Middle frontal gyrus (tissue), 1 donor: Measurements from ENCODE around the gene GOLGA1.
"Not testable (repeated sequence)": the region's sequence is repeated elsewhere in the genome, so short reads cannot be mapped to it uniquely, and the experiment has no call there.

Experiments used
- DNase-seq: peaks from one replicate; pipeline ENCODE4 v3.0.0-alpha.2; 2015; ENCODE audit warnings: low spot score; ENCODE audit errors: extremely low spot score

The GOLGA1 gene

GRCh38 chr9:124940894-124941678 is at the start of gene GOLGA1:
TSS of gene GOLGA1 (minus strand) at chr9:124941083. CDS start at chr9:124938711, 2,372 bp downstream.
- DNase-seq, result peak; percentile 85

GRCh38 chr9:124983698-124984097 is 42.8 kb upstream of the GOLGA1 start:
- DNase-seq, result no peak

- DNase-seq, result no peak
These were observed 39.5 kb upstream of the GOLGA1 start for GRCh38 chr9:124980431-124980830.

GRCh38 chr9:124975131-124975530 is 34.2 kb upstream of the GOLGA1 start:
- no peak for DNase-seq

GRCh38 chr9:124973807-124974206 is 32.9 kb upstream of the GOLGA1 start:
- DNase-seq, result no peak

- no peak for DNase-seq
These were observed 31.4 kb upstream of the GOLGA1 start for GRCh38 chr9:124972241-124972770.

- no peak for DNase-seq
These were observed 28.5 kb upstream of the GOLGA1 start for GRCh38 chr9:124969401-124969800.

GRCh38 chr9:124968238-124968637 is 27.4 kb upstream of the GOLGA1 start:
- DNase-seq, result no peak

GRCh38 chr9:124965775-124966568 is 25.1 kb upstream of the GOLGA1 start:
- not testable (repeated sequence) for DNase-seq

GRCh38 chr9:124964604-124965003 is 23.7 kb upstream of the GOLGA1 start:
- DNase-seq, result no peak

GRCh38 chr9:124964056-124964455 is 23.2 kb upstream of the GOLGA1 start:
- DNase-seq, result no peak

GRCh38 chr9:124960409-124960752 is 19.5 kb upstream of the GOLGA1 start:
- DNase-seq, result no peak

- DNase-seq, result not testable (repeated sequence)
These were observed 19.0 kb upstream of the GOLGA1 start for GRCh38 chr9:124959671-124960408.

GRCh38 chr9:124954255-124954654 is 13.4 kb upstream of the GOLGA1 start:
- no peak for DNase-seq

GRCh38 chr9:124950050-124950718 is 9.3 kb upstream of the GOLGA1 start:
- DNase-seq, result no peak

GRCh38 chr9:124949387-124949786 is 8.5 kb upstream of the GOLGA1 start:
- DNase-seq, result no peak

GRCh38 chr9:124947727-124948391 is 7.0 kb upstream of the GOLGA1 start:
- no peak for DNase-seq

GRCh38 chr9:124946167-124946566 is 5.3 kb upstream of the GOLGA1 start:
- DNase-seq, result no peak

- DNase-seq, result no peak
These were observed 1.0 kb upstream of the GOLGA1 start for GRCh38 chr9:124941679-124942561.

- DNase-seq, result no peak
These were observed 376 bp downstream of the GOLGA1 start for GRCh38 chr9:124940521-124940893.
